Gastrocnemius medialis (tissue), 4 donors: Measurements from ENCODE around the gene MRPL43. TPM values are rescaled to one million over a fixed set of nuclear protein-coding genes. Genes with fewer than 3 reads are reported as not detected.
A peak's percentile ranks its signal among the peaks of the same experiment; 100 is the strongest.

ENCODE experiments used
- ATAC-seq, 2 donors: fragments of 150-250 bp; one replicate each; pipeline ENCODE4 v1.9.1; 2016
- DNase-seq, 2 donors: peaks; one replicate each; pipeline ENCODE4 v3.0.0-alpha.2; 2019
- H3K27ac ChIP-seq, 4 donors: fragments of 200-600 bp; sonication (generic); 1 replicate in 1 of 4; 2 replicates in 3 of 4; pipeline ENCODE4 v1.5.1; 2016 to 2018; ENCODE audit warnings: mild to moderate bottlenecking in 2 of 4, moderate library complexity in 1 of 4
- H3K27me3 ChIP-seq, 3 donors: fragments of 200-600 bp; sonication (generic) in 2 of 3; 1 replicate in 1 of 3; 2 replicates in 2 of 3; pipeline versions ENCODE4 v1.5.1 to v1.6.0; 2016 to 2019; ENCODE audit warnings: mild to moderate bottlenecking in 1 of 3, moderate library complexity in 1 of 3
- H3K36me3 ChIP-seq, 2 donors: fragments of 200-600 bp; sonication (generic) in 1 of 2; one replicate each; pipeline ENCODE4 v1.5.1; 2017 to 2018
- H3K4me1 ChIP-seq, 2 donors: fragments of 200-600 bp; sonication (generic) in 1 of 2; one replicate each; pipeline ENCODE4 v1.5.1; 2016 to 2017; ENCODE audit warnings: mild to moderate bottlenecking in 2 of 2
- H3K4me3 ChIP-seq, 4 donors: fragments of 200-600 bp; sonication (generic) in 3 of 4; 1 replicate in 1 of 4; 2 replicates in 3 of 4; pipeline ENCODE4 v1.5.1; 2016 to 2019; ENCODE audit warnings: mild to moderate bottlenecking in 2 of 4
- H3K9me3 ChIP-seq, 3 donors: fragments of 200-600 bp; sonication (generic) in 2 of 3; 1 replicate in 1 of 3; 2 replicates in 2 of 3; pipeline ENCODE4 v1.5.1; 2016 to 2019
- CTCF ChIP-seq, 5 experiments: fragments of 450-650 bp in 3 of 5; fragments of 200-600 bp in 2 of 5; sonication (generic) in 2 of 5; IDR thresholded peaks in 4 of 5; conservative IDR thresholded peaks in 1 of 5; 1 replicate in 4 of 5; 2 replicates in 1 of 5; pipeline ENCODE4 v1.5.1; 2016 to 2019; ENCODE audit warnings: antibody characterized with exemption in 5 of 5, mild to moderate bottlenecking in 3 of 5, moderate library complexity in 3 of 5
- POLR2A ChIP-seq, 2 donors: fragments of 450-650 bp; IDR thresholded peaks; one replicate each; pipeline ENCODE4 v1.6.1; 2017; ENCODE audit warnings: antibody characterized with exemption in 2 of 2, mild to moderate bottlenecking in 2 of 2, moderate library complexity in 2 of 2
- in situ Hi-C, 4 donors: fragments of 200-750 bp; cut with MboI; loops; one replicate each; pipeline versions ENCODE4 v1.15.0 to v1.8.0; 2017; ENCODE audit warnings: low sequenced_read_pairs in 4 of 4
- intact Hi-C: fragments of 100-400 bp; cut with DNase I; formaldehyde crosslinking; loops from one replicate; pipeline ENCODE4 v1.15.1; 2023; ENCODE audit warnings: low total_unique reads
- total RNA-seq, 4 donors: library from RNA; depleted of rRNA; stranded (reverse); fragments of >200 nt; gene quantifications; one replicate each; pipeline versions ENCODE4 v1.1.0 to v1.2.3, GENCODE V29; 2016

The MRPL43 gene
- total RNA-seq, 4 donors from 2014 or later, result 83.3 to 129 (median 92.5) TPM

DNA sequence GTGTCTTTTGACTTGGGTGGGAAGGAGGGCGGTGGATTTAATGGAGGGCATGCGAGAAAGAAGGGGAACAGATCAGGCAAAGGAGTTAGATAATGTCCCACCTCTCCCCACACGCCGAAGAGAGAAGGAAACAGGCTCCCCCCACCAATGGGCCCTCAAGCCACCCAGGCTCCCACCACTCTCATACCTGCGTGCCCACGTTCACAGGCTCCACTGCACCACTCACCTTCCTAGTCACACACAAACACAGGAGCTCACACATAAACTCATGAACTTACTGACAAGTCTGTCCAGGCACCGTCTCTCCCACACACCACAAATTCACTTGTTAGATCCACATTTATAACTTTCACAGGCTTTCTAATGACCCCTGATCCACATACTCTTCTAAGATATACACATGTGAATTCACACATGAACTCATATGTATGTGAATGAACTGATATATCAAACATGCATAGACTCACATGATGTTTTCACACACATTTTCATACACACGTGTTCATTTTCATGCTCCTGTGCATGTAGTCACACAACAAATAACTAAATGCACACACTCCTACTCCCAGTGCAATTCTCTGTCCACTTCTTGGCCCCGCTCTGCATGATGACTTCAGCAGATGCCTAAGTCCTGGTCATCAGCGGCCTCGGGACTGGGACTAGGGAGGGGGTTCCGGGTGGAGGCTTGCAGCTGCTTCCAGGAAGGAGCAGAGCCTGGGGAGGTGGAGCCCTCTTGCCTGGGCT lies 13.8 kb upstream of the MRPL43 start:
- in situ Hi-C loops, result no loop called here
- peak overlapping the region; percentile 95 to 100 (median 98) for H3K27ac ChIP-seq
- intact Hi-C loops, result no loop called here
- no peaks in the 10 kb centered on the region for H3K27me3 ChIP-seq
- peaks cover 38 to 54% of the 10 kb centered on the region in 2 donors for H3K4me1 ChIP-seq
- peaks cover 0 to 19% of the 10 kb centered on the region in 2 donors for H3K36me3 ChIP-seq
- ATAC-seq (peak; percentile 37 to 56), DNase-seq (peak; percentile 90 to 93)
- H3K4me3 ChIP-seq, result peak overlapping the region; percentile 64 to 94 (median 78)
- no peaks in the 10 kb centered on the region for H3K9me3 ChIP-seq
- TF ChIP-seq CTCF (IDR thresholded peaks at IDR 0.05 in 4 of 5, conservative IDR thresholded peaks at IDR 0.05 in 1 of 5), result no peak
- peak; percentile 75 to 80 for TF ChIP-seq POLR2A (IDR thresholded peaks at IDR 0.05)

- no peak for ATAC-seq
- H3K4me3 ChIP-seq, result peak overlapping the region; percentile 64 to 94 (median 78)
- in situ Hi-C loops (no loop called here), intact Hi-C loops (no loop called here)
- TF ChIP-seq POLR2A (IDR thresholded peaks at IDR 0.05) (no peak), CTCF (IDR thresholded peaks at IDR 0.05 in 4 of 5, conservative IDR thresholded peaks at IDR 0.05 in 1 of 5) (no peak)
- no peaks in the 10 kb centered on the region for H3K27me3 ChIP-seq
- DNase-seq, result no peak
- peaks cover 0 to 12% of the 10 kb centered on the region in 2 donors for H3K36me3 ChIP-seq
- H3K27ac ChIP-seq, result peak overlapping the region; percentile 95 to 100 (median 98)
- no peaks in the 10 kb centered on the region for H3K9me3 ChIP-seq
- peaks cover 38 to 54% of the 10 kb centered on the region in 2 donors for H3K4me1 ChIP-seq
These were observed 13.0 kb upstream of the MRPL43 start for GRCh38 chr10:101000127-101000914.

GRCh38 chr10:100999742-101000126 lies 12.4 kb upstream of the MRPL43 start, which contains the start of gene LZTS2:
TSS of gene LZTS2 (plus strand) at chr10:100999808. CDS start at chr10:101002539, 2,731 bp downstream.
- Histone ChIP-seq H3K9me3 (no peaks in the 10 kb centered on the region), H3K27me3 (no peaks in the 10 kb centered on the region), H3K4me3 (peak within 1 kb of the TSS; percentile 77 to 97 (median 86)), H3K27ac (peak within 1 kb of the TSS; percentile 95 to 100 (median 98)), H3K4me1 (peaks cover 35 to 53% of the 10 kb centered on the region in 2 donors), H3K36me3 (peaks cover 0 to 7% of the 10 kb centered on the region in 2 donors)
- ATAC-seq, result peak; percentile 11 to 32
- intact Hi-C loops (loop anchor here (2.0 kb wide), 2 partner anchors 61 to 87 kb away; partner anchors contain the start of genes KAZALD1 and SLF2), in situ Hi-C loops (no loop called here)
- TF ChIP-seq POLR2A (IDR thresholded peaks at IDR 0.05) (no peak), CTCF (IDR thresholded peaks at IDR 0.05 in 4 of 5, conservative IDR thresholded peaks at IDR 0.05 in 1 of 5) (no peak)
- no peak for DNase-seq

GRCh38 chr10:100998991-100999741 lies 11.9 kb upstream of the MRPL43 start:
- ATAC-seq (peak; percentile 58 to 59), DNase-seq (peak; percentile 61 to 78)
- Histone ChIP-seq H3K27me3 (no peaks in the 10 kb centered on the region), H3K36me3 (peaks cover 0 to 8% of the 10 kb centered on the region in 2 donors), H3K4me1 (peaks cover 31 to 49% of the 10 kb centered on the region in 2 donors), H3K27ac (peak overlapping the region; percentile 95 to 100 (median 98)), H3K4me3 (peak overlapping the region; percentile 65 to 97 (median 86)), H3K9me3 (no peaks in the 10 kb centered on the region)
- in situ Hi-C loops, result no loop called here
- intact Hi-C loops, result loop anchor here (1.0 to 2.0 kb wide), 3 partner anchors 14 to 86 kb away; partner anchors contain the start of genes KAZALD1 and SLF2
- TF ChIP-seq CTCF (IDR thresholded peaks at IDR 0.05 in 4 of 5, conservative IDR thresholded peaks at IDR 0.05 in 1 of 5) (peak; percentile 90 to 100 (median 99)), POLR2A (IDR thresholded peaks at IDR 0.05) (peak; percentile 92 to 95)
